Measurements from ENCODE around the gene ENOX2.
"Not testable (repeated sequence)": the region's sequence is repeated elsewhere in the genome, so short reads cannot be mapped to it uniquely, and the experiment has no call there.

The ENOX2 gene

GRCh38 chrX:130827648-130828047 lies 75.4 kb downstream of the ENOX2 start:
- Mint-ChIP-seq H3K27me3 (no peaks in the 10 kb centered on the region), H3K36me3 (peaks cover 2% of the 10 kb centered on the region), H3K9me3 (no peaks in the 10 kb centered on the region), H3K4me1 (peaks cover 14% of the 10 kb centered on the region), H3K27ac (no peak overlapping the region), H3K4me3 (no peak overlapping the region)
- ATAC-seq (ENCODE audit: low read depth) = no peak
- no peak for DNase-seq (ENCODE audit: low spot score in 2 of 2)

- no peak for ATAC-seq (ENCODE audit: low read depth)
These were observed 76.8 kb downstream of the ENOX2 start for GRCh38 chrX:130826249-130826648.

GRCh38 chrX:130825525-130825924 lies 77.5 kb downstream of the ENOX2 start:
- Mint-ChIP-seq H3K27ac (no peak overlapping the region), H3K9me3 (no peaks in the 10 kb centered on the region), H3K4me1 (peaks cover 6% of the 10 kb centered on the region), H3K36me3 (peaks cover 3% of the 10 kb centered on the region), H3K4me3 (no peak overlapping the region), H3K27me3 (no peaks in the 10 kb centered on the region)
- ATAC-seq (ENCODE audit: low read depth) (no peak), DNase-seq (ENCODE audit: low spot score in 2 of 2) (no peak)

More at GRCh38 chrX:130826249-130826648, 76.8 kb downstream of the ENOX2 start:
- H3K9me3 Mint-ChIP-seq = no peaks in the 10 kb centered on the region
- DNase-seq (ENCODE audit: low spot score in 2 of 2) = no peak
- H3K27me3 Mint-ChIP-seq = no peaks in the 10 kb centered on the region
- H3K4me1 Mint-ChIP-seq = peaks cover 7% of the 10 kb centered on the region
- peaks cover 2% of the 10 kb centered on the region for H3K36me3 Mint-ChIP-seq
- no peak overlapping the region for H3K27ac Mint-ChIP-seq
- no peak overlapping the region for H3K4me3 Mint-ChIP-seq

GRCh38 chrX:130819367-130819766 lies 83.6 kb downstream of the ENOX2 start:
- H3K4me1 Mint-ChIP-seq; H3K27ac Mint-ChIP-seq; H3K36me3 Mint-ChIP-seq; H3K9me3 Mint-ChIP-seq; H3K27me3 Mint-ChIP-seq; DNase-seq (ENCODE audit: low spot score in 2 of 2); ATAC-seq (ENCODE audit: low read depth); H3K4me3 Mint-ChIP-seq: not testable (repeated sequence)

- peaks cover 12% of the 10 kb centered on the region for H3K36me3 Mint-ChIP-seq
These were observed 89.1 kb downstream of the ENOX2 start for GRCh38 chrX:130813932-130814331.

GRCh38 chrX:130810561-130810960 lies 92.4 kb downstream of the ENOX2 start:
- Mint-ChIP-seq H3K9me3 (peaks cover 3% of the 10 kb centered on the region), H3K36me3 (peaks cover 14% of the 10 kb centered on the region), H3K4me1 (peaks cover 5% of the 10 kb centered on the region), H3K27me3 (no peaks in the 10 kb centered on the region), H3K27ac (no peak overlapping the region), H3K4me3 (no peak overlapping the region)
- ATAC-seq (ENCODE audit: low read depth) (no peak), DNase-seq (ENCODE audit: low spot score in 2 of 2) (no peak)

More at GRCh38 chrX:130813932-130814331, 89.1 kb downstream of the ENOX2 start:
- not testable (repeated sequence) for H3K4me3 Mint-ChIP-seq; H3K4me1 Mint-ChIP-seq; DNase-seq (ENCODE audit: low spot score in 2 of 2); H3K27ac Mint-ChIP-seq; H3K9me3 Mint-ChIP-seq; ATAC-seq (ENCODE audit: low read depth); H3K27me3 Mint-ChIP-seq

- Mint-ChIP-seq H3K27ac (no peak overlapping the region), H3K4me3 (no peak overlapping the region), H3K27me3 (no peaks in the 10 kb centered on the region), H3K4me1 (peaks cover 3% of the 10 kb centered on the region), H3K36me3 (peaks cover 3% of the 10 kb centered on the region), H3K9me3 (no peaks in the 10 kb centered on the region)
- DNase-seq (ENCODE audit: low spot score in 2 of 2) (no peak), ATAC-seq (ENCODE audit: low read depth) (no peak)
These were observed 97.1 kb downstream of the ENOX2 start for GRCh38 chrX:130805903-130806302.

- Mint-ChIP-seq H3K4me3 (no peak overlapping the region), H3K27me3 (no peaks in the 10 kb centered on the region), H3K4me1 (no peaks in the 10 kb centered on the region), H3K9me3 (no peaks in the 10 kb centered on the region), H3K27ac (no peak overlapping the region), H3K36me3 (peaks cover 3% of the 10 kb centered on the region)
- ATAC-seq (ENCODE audit: low read depth) (no peak), DNase-seq (ENCODE audit: low spot score in 2 of 2) (no peak)
These were observed 99.5 kb downstream of the ENOX2 start for GRCh38 chrX:130803537-130803936.

GRCh38 chrX:130801901-130802300 lies 101.1 kb downstream of the ENOX2 start:
- Mint-ChIP-seq H3K27ac (no peak overlapping the region), H3K9me3 (no peaks in the 10 kb centered on the region)
- DNase-seq (ENCODE audit: low spot score in 2 of 2) = no peak

GRCh38 chrX:130799393-130799792 lies 103.6 kb downstream of the ENOX2 start:
- Mint-ChIP-seq H3K4me1 (no peaks in the 10 kb centered on the region), H3K27me3 (no peaks in the 10 kb centered on the region), H3K27ac (no peak overlapping the region), H3K36me3 (no peaks in the 10 kb centered on the region), H3K4me3 (no peak overlapping the region), H3K9me3 (no peaks in the 10 kb centered on the region)
- DNase-seq (ENCODE audit: low spot score in 2 of 2) (no peak), ATAC-seq (ENCODE audit: low read depth) (no peak)

More at GRCh38 chrX:130801901-130802300, 101.1 kb downstream of the ENOX2 start:
- ATAC-seq (ENCODE audit: low read depth) = no peak
- Mint-ChIP-seq H3K27me3 (no peaks in the 10 kb centered on the region), H3K4me3 (no peak overlapping the region), H3K4me1 (no peaks in the 10 kb centered on the region), H3K36me3 (no peaks in the 10 kb centered on the region)

GRCh38 chrX:130793975-130794374 lies 109.0 kb downstream of the ENOX2 start:
- H3K36me3 Mint-ChIP-seq = no peaks in the 10 kb centered on the region
- H3K27ac Mint-ChIP-seq = no peak overlapping the region
- ATAC-seq (ENCODE audit: low read depth) (no peak), DNase-seq (ENCODE audit: low spot score in 2 of 2) (no peak)
- no peaks in the 10 kb centered on the region for H3K9me3 Mint-ChIP-seq
- H3K4me3 Mint-ChIP-seq = no peak overlapping the region
- H3K27me3 Mint-ChIP-seq = no peaks in the 10 kb centered on the region
- no peaks in the 10 kb centered on the region for H3K4me1 Mint-ChIP-seq

- not testable (repeated sequence) for ATAC-seq (ENCODE audit: low read depth); H3K4me3 Mint-ChIP-seq; H3K27me3 Mint-ChIP-seq; H3K9me3 Mint-ChIP-seq; H3K4me1 Mint-ChIP-seq; DNase-seq (ENCODE audit: low spot score in 2 of 2); H3K36me3 Mint-ChIP-seq; H3K27ac Mint-ChIP-seq
These were observed 111.1 kb downstream of the ENOX2 start for GRCh38 chrX:130791870-130792269.

GRCh38 chrX:130789793-130790192 lies 113.2 kb downstream of the ENOX2 start:
- no peaks in the 10 kb centered on the region for H3K27me3 Mint-ChIP-seq
- DNase-seq (ENCODE audit: low spot score in 2 of 2) = no peak

GRCh38 chrX:130788786-130789581 lies 114.0 kb downstream of the ENOX2 start:
- Mint-ChIP-seq H3K4me3 (no peak overlapping the region), H3K27ac (no peak overlapping the region), H3K27me3 (no peaks in the 10 kb centered on the region), H3K4me1 (no peaks in the 10 kb centered on the region), H3K36me3 (no peaks in the 10 kb centered on the region), H3K9me3 (no peaks in the 10 kb centered on the region)
- DNase-seq (ENCODE audit: low spot score in 2 of 2) = no peak
- ATAC-seq (ENCODE audit: low read depth) = no peak

More at GRCh38 chrX:130789793-130790192, 113.2 kb downstream of the ENOX2 start:
- Mint-ChIP-seq H3K27ac (no peak overlapping the region), H3K9me3 (no peaks in the 10 kb centered on the region), H3K36me3 (no peaks in the 10 kb centered on the region), H3K4me3 (no peak overlapping the region), H3K4me1 (no peaks in the 10 kb centered on the region)
- no peak for ATAC-seq (ENCODE audit: low read depth)

GRCh38 chrX:130786030-130786429 lies 117.0 kb downstream of the ENOX2 start:
- H3K4me1 Mint-ChIP-seq = peaks cover 3% of the 10 kb centered on the region
- no peaks in the 10 kb centered on the region for H3K27me3 Mint-ChIP-seq
- H3K4me3 Mint-ChIP-seq = no peak overlapping the region
- no peaks in the 10 kb centered on the region for H3K9me3 Mint-ChIP-seq
- peaks cover 2% of the 10 kb centered on the region for H3K36me3 Mint-ChIP-seq
- ATAC-seq (ENCODE audit: low read depth) (no peak), DNase-seq (ENCODE audit: low spot score in 2 of 2) (no peak)
- no peak overlapping the region for H3K27ac Mint-ChIP-seq
